Esophagus muscularis mucosa (tissue), 4 donors: ENCODE measurements around the gene C1orf210.

Experiments used
- EP300 ChIP-seq: sonication (generic); formaldehyde crosslinking; IDR thresholded peaks from one replicate; pipeline ENCODE4 v1.6.1; 2017; ENCODE audit warnings: antibody characterized with exemption
- POLR2A ChIP-seq: fragments of 450-650 bp; IDR thresholded peaks from one replicate; pipeline ENCODE4 v1.6.1; 2017; ENCODE audit warnings: antibody characterized with exemption, moderate library complexity, mild to moderate bottlenecking, low read depth
- POLR2AphosphoS5 ChIP-seq, 2 donors: sonication (generic); formaldehyde crosslinking; IDR thresholded peaks; one replicate each; pipeline ENCODE4 v1.6.1; 2017; ENCODE audit warnings: antibody characterized with exemption in 2 of 2
- TF ChIP-seq, protein P1 (sequence below), 3 experiments: fragments of 200-600 bp in 2 of 3; fragments of 450-650 bp in 1 of 3; sonication (generic) in 2 of 3; IDR thresholded peaks; one replicate each; pipeline ENCODE4 v1.5.1; 2017 to 2019; ENCODE audit warnings: antibody characterized with exemption in 3 of 3, mild to moderate bottlenecking in 2 of 3, moderate library complexity in 1 of 3

DNA sequence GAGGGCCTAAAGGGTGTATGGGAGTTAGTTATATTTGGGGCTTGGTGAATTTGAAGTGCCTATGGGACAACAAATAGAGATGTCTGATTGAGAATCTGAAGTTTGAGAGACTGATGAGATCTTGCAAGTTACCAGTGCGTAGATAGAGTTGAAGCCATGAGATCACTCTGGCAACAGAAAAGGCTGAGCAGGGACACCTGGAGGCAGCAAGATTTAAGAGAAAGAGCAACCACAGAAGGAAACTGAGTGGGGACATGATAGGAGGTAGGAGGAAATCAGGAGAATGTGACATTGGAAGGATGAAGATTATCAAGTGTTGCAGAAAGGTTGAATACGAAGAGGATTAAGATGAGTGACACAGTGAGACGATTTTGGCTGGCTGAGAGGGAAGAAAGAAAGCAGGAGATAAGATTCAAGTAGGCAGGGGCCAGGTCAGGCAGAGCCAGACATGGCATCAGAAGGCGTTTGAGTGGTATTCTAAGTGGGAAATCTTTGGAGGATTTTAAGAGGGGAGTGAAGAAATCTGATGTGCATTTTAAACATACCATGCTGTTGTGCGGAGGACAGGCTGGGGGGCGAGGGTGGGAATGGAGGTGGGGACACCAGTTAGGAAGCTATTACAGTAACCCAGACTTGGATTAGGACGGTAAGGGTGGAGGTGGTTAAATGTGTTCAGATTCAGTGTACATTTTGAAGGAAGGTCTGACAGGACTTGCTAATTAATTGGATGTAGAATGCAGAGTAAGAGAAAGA lies 49.2 kb upstream of the C1orf210 start:
- TF ChIP-seq, protein P1, sequence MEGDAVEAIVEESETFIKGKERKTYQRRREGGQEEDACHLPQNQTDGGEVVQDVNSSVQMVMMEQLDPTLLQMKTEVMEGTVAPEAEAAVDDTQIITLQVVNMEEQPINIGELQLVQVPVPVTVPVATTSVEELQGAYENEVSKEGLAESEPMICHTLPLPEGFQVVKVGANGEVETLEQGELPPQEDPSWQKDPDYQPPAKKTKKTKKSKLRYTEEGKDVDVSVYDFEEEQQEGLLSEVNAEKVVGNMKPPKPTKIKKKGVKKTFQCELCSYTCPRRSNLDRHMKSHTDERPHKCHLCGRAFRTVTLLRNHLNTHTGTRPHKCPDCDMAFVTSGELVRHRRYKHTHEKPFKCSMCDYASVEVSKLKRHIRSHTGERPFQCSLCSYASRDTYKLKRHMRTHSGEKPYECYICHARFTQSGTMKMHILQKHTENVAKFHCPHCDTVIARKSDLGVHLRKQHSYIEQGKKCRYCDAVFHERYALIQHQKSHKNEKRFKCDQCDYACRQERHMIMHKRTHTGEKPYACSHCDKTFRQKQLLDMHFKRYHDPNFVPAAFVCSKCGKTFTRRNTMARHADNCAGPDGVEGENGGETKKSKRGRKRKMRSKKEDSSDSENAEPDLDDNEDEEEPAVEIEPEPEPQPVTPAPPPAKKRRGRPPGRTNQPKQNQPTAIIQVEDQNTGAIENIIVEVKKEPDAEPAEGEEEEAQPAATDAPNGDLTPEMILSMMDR (IDR thresholded peaks at IDR 0.05), result no peak
- TF ChIP-seq POLR2AphosphoS5 (IDR thresholded peaks at IDR 0.05), result no peak
- TF ChIP-seq EP300, result no peak
- TF ChIP-seq POLR2A, result no peak
